ENCODE measurements around the gene TMC3. TPM values are rescaled to one million over a fixed set of nuclear protein-coding genes. Genes with fewer than 3 reads are reported as not detected.

Gene TMC3
- total RNA-seq, 2 donors from 2014 or later: not detected

DNA sequence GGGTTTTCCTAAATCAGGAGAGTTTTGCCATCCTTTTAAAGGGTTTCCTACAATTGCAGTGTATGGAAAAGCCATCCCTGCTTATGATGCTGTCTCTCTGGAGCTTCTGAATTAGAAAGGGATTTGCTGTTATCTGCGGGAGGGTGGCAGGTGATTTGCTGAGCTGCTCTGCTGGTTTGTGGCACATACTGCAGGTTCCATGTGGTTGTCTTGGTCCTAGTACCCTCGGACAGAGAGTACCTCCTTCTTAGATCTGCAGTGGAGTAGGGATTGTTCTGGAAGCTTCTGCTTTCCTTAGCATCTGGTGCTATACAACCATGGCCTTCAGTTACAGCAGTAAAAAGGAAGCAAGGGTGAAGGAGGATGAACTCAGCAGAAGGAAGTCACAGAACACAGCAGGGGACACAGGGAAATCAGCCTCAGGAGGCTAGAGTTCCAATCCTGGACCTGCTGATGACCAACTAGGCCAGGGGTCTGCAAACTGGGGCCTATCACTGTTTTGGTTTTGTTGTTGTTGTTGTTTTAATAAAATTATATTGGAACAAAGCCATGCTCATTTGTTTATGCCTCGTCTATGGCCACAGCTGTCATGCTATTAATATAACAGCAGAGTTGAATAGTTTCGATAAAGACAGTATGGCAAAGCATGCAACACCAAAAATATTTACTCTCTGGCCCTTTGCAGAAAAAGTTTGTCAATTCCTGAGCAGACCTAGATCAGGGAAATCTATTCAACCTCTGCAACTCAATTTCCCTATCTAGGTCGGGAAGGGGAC, 89.6 kb downstream of the TMC3 start:
- no peak overlapping the region for H3K4me3 ChIP-seq
- peaks cover 10% of the 10 kb centered on the region for H3K36me3 ChIP-seq

DNA sequence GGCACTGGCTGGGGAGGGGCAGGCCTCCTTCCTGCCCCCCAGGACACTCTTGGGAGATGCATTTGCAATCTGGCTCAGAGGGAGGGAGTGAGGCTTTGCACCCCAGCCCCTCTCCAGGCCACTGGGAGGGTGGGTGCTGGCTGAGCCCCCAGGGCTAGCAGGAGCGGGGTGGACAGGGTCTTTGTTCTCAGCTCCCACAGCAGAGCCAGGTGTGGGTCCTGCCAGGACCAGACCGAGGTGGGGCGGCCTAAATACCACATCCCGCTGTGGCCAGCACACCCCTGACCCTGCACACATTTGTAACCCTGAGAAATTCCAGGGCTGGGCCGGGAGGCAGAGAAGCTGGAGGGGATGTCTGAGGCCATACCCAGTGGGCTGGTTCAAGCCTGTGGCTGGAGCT, 91.1 kb downstream of the TMC3 start:
- Histone ChIP-seq H3K27ac (no peak overlapping the region), H3K4me3 (no peak overlapping the region), H3K9me3 (no peaks in the 10 kb centered on the region), H3K4me1 (no peaks in the 10 kb centered on the region), H3K27me3 (no peaks in the 10 kb centered on the region), H3K36me3 (peaks cover 10% of the 10 kb centered on the region)
- DNase-seq (ENCODE audit: low spot score): no peak
- TF ChIP-seq, protein P1, sequence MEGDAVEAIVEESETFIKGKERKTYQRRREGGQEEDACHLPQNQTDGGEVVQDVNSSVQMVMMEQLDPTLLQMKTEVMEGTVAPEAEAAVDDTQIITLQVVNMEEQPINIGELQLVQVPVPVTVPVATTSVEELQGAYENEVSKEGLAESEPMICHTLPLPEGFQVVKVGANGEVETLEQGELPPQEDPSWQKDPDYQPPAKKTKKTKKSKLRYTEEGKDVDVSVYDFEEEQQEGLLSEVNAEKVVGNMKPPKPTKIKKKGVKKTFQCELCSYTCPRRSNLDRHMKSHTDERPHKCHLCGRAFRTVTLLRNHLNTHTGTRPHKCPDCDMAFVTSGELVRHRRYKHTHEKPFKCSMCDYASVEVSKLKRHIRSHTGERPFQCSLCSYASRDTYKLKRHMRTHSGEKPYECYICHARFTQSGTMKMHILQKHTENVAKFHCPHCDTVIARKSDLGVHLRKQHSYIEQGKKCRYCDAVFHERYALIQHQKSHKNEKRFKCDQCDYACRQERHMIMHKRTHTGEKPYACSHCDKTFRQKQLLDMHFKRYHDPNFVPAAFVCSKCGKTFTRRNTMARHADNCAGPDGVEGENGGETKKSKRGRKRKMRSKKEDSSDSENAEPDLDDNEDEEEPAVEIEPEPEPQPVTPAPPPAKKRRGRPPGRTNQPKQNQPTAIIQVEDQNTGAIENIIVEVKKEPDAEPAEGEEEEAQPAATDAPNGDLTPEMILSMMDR (IDR thresholded peaks at IDR 0.05): no peak

More for the DNA sequence above, 89.6 kb downstream of the TMC3 start:
- H3K9me3 ChIP-seq: no peaks in the 10 kb centered on the region
- H3K27me3 ChIP-seq: no peaks in the 10 kb centered on the region
- TF ChIP-seq, protein P1 (IDR thresholded peaks at IDR 0.05): no peak
- DNase-seq (ENCODE audit: low spot score): no peak
- H3K27ac ChIP-seq: no peak overlapping the region
- no peaks in the 10 kb centered on the region for H3K4me1 ChIP-seq

DNA sequence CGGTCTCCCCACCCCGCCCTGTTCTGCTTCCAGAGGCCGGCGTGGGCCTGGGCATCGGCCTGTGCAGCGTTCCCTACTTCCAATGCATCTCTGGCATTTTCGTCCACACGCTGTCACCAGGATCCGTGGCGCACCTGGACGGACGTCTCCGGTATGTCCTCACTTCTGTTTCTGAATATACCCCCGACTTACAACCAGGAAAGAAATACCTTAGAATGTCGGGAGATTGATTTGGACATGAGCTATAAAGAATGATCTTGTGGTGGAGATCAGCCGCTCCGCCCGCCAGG, 91.5 kb downstream of the TMC3 start:
- Histone ChIP-seq H3K4me3 (no peak overlapping the region), H3K4me1 (no peaks in the 10 kb centered on the region), H3K27me3 (no peaks in the 10 kb centered on the region), H3K9me3 (peaks cover 0 to under 1% of the 10 kb centered on the region in 2 donors), H3K36me3 (peaks cover 10% of the 10 kb centered on the region), H3K27ac (no peak overlapping the region)
- TF ChIP-seq, protein P1 (IDR thresholded peaks at IDR 0.05): no peak
- DNase-seq (ENCODE audit: low spot score): no peak

DNA sequence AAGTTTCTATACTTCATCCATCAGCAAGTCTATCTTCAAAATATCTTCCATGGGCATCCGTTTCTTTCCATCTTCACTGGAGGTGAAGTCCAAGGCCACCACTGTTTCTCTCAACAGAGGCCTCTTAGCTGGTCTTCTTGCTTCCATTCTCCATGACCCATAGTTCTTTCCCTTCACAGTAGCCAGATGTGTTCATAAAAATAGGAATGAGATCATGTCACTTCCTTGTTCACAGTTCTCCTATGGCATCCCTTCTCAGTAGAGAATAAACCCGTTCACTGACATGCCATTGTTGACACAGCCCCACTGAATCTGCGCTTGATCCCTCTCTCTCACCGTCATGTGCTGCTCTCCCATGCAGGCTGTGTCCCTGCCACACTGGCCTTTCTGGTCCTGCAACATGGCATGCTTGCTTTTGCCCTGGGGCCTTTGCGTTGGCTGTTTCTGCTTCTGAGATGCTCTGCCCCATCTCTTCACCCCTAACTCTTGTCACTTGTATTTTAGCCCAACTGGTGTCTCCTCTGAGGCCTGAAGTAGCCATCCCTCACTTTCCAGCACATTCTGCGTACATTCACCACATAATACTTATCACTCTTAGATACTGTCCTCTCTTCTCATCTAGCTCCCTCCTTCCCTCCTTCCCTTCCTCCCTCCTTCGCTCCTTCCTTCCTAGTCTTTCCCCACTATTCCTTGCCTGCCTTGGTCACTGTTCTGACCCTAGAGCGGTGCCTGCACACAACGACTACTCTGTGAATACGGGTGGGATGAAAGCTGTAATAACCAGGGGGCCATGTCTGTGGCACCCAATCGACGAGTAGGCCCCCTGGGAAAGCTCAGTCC, 92.0 kb downstream of the TMC3 start:
- H3K9me3 ChIP-seq: peaks cover 0 to 6% of the 10 kb centered on the region in 2 donors
- TF ChIP-seq, protein P1 (IDR thresholded peaks at IDR 0.05): no peak
- H3K36me3 ChIP-seq: peaks cover 10% of the 10 kb centered on the region
- no peaks in the 10 kb centered on the region for H3K4me1 ChIP-seq
- DNase-seq (ENCODE audit: low spot score): no peak
- no peak overlapping the region for H3K4me3 ChIP-seq
- no peak overlapping the region for H3K27ac ChIP-seq
- H3K27me3 ChIP-seq: no peaks in the 10 kb centered on the region

DNA sequence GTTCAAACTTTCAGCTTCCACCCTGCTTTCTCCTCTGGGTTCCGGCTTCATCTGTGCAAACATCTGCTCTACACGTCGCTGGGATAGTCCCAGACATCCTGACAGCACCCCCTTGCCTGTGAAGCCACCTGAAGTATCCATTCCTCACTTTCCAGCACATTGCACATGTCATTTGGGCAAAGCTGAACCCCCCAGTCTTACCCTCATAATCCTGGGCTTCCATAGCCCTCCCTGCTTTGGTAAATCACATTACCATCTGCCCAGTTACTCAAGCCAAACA, 92.6 kb downstream of the TMC3 start:
- TF ChIP-seq, protein P1 (IDR thresholded peaks at IDR 0.05): no peak
- peaks cover 0 to 9% of the 10 kb centered on the region in 2 donors for H3K9me3 ChIP-seq
- peaks cover 8% of the 10 kb centered on the region for H3K36me3 ChIP-seq
- H3K27ac ChIP-seq: no peak overlapping the region
- no peak overlapping the region for H3K4me3 ChIP-seq
- H3K27me3 ChIP-seq: no peaks in the 10 kb centered on the region
- no peak for DNase-seq (ENCODE audit: low spot score)
- H3K4me1 ChIP-seq: no peaks in the 10 kb centered on the region

Other genes starting within 250 kb of the TMC3 start
- 1 to 10 TPM in 1 of 2 donors, not detected in 1; 6.2 TPM for gene CFAP161, start 239.9 kb downstream of the TMC3 start, total RNA-seq
- gene IL16, start 177.3 kb downstream of the TMC3 start, total RNA-seq: 10 to 100 TPM in 1 of 2 donors, 1 to 10 TPM in 1; 3.9 to 12.1 TPM
- gene STARD5, start 50.1 kb downstream of the TMC3 start, total RNA-seq: 1 to 10 TPM; 2.2 to 3.0 TPM

Measured in right atrium auricular region (tissue), 2 donors.